Uterus (tissue), 2 donors: Measurements from ENCODE around the gene NME4.

Experiments used
- POLR2A ChIP-seq, 2 donors: fragments of 450-650 bp; IDR thresholded peaks; one replicate each; pipeline ENCODE4 v1.6.1; 2016; ENCODE audit warnings: antibody characterized with exemption in 2 of 2, mild to moderate bottlenecking in 1 of 2, moderate library complexity in 1 of 2
- TF ChIP-seq, protein P1 (sequence below), 4 experiments: fragments of 200-600 bp in 2 of 4; fragments of 450-650 bp in 2 of 4; sonication (generic) in 2 of 4; IDR thresholded peaks; one replicate each; pipeline ENCODE4 v1.5.1; 2016 to 2019; ENCODE audit warnings: antibody characterized with exemption in 4 of 4, mild to moderate bottlenecking in 2 of 4, moderate library complexity in 1 of 4

DNA sequence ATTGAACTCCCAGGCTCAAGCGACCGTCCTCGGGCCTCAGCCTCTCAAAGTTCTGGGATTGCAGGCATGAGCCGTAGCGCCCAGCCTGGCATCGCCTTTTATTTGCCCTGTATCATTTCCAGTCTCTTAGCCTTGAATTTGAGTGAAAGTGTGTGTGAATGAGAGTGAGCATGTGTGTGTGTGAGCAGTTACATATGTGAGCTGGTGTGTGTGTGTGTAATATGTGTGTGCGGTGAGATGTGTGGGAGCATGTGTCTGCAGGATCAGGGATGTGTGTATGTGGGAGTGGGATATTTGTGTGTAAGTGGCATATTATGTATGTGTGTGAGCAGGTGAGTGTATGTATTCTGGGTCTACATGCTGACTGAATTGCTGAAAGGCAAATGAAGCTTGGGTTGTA lies 33.9 kb downstream of the NME4 start:
- TF ChIP-seq, protein P1, sequence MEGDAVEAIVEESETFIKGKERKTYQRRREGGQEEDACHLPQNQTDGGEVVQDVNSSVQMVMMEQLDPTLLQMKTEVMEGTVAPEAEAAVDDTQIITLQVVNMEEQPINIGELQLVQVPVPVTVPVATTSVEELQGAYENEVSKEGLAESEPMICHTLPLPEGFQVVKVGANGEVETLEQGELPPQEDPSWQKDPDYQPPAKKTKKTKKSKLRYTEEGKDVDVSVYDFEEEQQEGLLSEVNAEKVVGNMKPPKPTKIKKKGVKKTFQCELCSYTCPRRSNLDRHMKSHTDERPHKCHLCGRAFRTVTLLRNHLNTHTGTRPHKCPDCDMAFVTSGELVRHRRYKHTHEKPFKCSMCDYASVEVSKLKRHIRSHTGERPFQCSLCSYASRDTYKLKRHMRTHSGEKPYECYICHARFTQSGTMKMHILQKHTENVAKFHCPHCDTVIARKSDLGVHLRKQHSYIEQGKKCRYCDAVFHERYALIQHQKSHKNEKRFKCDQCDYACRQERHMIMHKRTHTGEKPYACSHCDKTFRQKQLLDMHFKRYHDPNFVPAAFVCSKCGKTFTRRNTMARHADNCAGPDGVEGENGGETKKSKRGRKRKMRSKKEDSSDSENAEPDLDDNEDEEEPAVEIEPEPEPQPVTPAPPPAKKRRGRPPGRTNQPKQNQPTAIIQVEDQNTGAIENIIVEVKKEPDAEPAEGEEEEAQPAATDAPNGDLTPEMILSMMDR (IDR thresholded peaks at IDR 0.05) = no peak
- TF ChIP-seq POLR2A (IDR thresholded peaks at IDR 0.05) = no peak
